HG03520 (cell line): Measurements from ENCODE around the gene SMPD3.

Experiments used
- ATAC-seq: cut with Tn5 transposase; IDR thresholded peaks from one replicate; pipeline ENCODE4 v1.9.1; 2021; ENCODE audit warnings: mild to moderate bottlenecking, moderate library complexity; ENCODE audit not compliant: unreplicated experiment

The SMPD3 gene

DNA sequence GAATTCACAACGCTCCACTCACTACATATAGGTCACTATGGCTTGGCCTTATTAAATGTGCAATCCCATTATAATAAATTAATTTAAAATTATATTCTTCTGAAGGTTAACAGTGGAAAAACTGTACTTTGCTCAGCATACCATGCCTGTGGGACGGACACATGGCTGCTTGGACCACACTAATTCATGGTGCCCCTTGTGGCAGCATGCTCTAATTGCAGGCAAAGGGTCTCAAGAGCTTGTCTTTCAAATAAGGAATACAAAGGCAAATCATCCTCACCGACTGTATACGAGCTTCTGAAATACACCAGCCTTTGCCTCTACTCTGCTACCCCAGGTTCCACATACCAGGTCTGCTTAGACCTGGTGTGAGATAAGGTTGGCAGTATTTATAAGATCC, 11.7 kb downstream of the SMPD3 start:
- ATAC-seq: no peak

- no peak for ATAC-seq
These were observed 13.6 kb downstream of the SMPD3 start for GRCh38 chr16:68434624-68435210.

DNA sequence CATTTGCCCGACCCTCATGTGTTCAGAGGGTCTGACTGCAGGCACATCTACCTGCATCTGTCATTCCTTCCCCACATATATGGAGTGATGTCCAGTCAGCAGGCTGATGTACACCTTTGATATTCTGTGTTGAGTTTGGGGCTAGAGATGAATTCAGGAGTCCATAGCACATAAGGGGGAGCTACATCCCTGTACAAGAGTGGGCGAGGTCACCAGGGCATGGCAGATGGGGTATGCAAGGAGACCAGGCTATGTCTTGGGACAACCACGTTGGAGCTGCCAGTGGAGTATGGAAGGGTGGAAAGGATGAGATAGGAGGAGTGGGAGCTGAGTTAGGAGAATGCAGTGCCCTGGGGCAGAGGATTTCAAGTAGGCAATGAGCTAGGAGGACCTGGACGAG, 15.0 kb downstream of the SMPD3 start:
- ATAC-seq: no peak

GRCh38 chr16:68432701-68433100, 15.6 kb downstream of the SMPD3 start:
- ATAC-seq: no peak

- no peak for ATAC-seq
These were observed 19.0 kb downstream of the SMPD3 start for GRCh38 chr16:68429076-68429854.

- no peak for ATAC-seq
These were observed 20.5 kb downstream of the SMPD3 start for GRCh38 chr16:68427649-68428303.

- no peak for ATAC-seq
These were observed 22.0 kb downstream of the SMPD3 start for GRCh38 chr16:68426347-68426652.

DNA sequence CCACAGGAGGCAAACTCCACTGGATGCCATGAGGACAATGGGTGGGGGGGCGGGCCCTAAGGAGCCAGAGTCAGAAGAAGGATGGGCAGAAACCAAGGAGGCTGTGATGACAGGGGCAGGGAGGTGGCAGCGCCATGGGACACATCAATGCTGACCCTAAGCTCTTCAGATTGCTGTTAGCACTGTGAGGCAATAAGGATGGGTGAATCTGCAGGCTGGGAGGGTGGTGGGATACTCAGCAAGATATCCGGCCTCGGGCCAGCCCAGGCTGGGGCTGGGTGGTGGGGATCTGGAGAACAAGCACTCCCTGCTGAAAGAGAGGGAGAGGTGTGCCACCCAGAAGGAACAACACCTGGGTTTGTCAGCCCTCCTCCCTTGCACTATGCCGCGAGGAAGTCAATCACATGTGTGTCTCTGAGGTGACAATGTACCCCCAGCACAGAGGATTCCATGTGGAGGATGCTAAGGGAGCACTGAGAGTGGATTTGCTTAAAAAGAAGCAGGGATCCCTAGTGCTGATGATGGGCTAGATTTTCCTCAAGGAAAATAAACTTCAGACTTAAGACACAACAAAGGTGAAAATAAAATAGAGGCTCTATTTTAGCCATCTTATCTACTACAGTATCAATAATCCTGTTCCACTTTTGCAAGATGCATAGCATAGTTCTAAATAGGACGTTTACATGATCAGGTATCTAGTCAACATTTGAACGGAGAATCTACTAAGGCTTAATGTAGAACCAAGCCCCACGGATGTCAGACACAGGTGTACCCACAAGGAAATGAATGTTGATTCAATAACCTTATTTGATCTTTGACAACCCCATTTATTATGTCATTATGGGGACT, 22.6 kb downstream of the SMPD3 start:
- ATAC-seq: no peak

GRCh38 chr16:68423771-68424170, 24.5 kb downstream of the SMPD3 start:
- ATAC-seq: no peak

- ATAC-seq: no peak
These were observed 25.8 kb downstream of the SMPD3 start for GRCh38 chr16:68422396-68422960.

- no peak for ATAC-seq
These were observed 27.2 kb downstream of the SMPD3 start for GRCh38 chr16:68421076-68421475.

DNA sequence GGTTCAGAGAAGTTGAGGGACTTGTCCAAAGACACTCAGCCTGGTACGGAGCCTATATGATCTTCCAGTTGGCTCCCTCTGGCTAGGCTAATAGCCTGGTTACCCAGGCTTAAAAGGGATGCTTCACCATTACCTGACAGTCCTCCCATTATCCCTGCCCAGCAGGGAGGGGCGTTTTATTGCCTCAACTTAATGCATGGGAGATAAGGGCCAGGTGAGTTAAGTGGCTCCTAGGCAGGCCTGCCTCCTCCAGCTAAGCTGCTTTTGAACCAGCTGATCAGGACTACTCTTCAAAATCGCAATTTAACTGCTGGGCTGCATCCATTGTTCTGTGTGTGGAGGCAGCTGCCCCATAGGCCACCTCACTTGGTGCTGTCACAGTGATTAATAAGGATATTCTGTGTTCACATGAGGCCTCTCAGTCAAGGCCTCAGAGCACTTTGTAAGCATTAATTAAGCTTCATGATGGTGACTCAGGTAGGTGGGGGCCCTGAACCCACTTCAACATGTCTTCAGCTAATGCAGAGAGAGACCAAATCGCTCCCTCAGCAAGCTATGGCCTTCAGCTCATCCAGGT, 27.9 kb downstream of the SMPD3 start:
- ATAC-seq: no peak

- no peak for ATAC-seq
These were observed 30.5 kb downstream of the SMPD3 start for GRCh38 chr16:68417711-68418301.

DNA sequence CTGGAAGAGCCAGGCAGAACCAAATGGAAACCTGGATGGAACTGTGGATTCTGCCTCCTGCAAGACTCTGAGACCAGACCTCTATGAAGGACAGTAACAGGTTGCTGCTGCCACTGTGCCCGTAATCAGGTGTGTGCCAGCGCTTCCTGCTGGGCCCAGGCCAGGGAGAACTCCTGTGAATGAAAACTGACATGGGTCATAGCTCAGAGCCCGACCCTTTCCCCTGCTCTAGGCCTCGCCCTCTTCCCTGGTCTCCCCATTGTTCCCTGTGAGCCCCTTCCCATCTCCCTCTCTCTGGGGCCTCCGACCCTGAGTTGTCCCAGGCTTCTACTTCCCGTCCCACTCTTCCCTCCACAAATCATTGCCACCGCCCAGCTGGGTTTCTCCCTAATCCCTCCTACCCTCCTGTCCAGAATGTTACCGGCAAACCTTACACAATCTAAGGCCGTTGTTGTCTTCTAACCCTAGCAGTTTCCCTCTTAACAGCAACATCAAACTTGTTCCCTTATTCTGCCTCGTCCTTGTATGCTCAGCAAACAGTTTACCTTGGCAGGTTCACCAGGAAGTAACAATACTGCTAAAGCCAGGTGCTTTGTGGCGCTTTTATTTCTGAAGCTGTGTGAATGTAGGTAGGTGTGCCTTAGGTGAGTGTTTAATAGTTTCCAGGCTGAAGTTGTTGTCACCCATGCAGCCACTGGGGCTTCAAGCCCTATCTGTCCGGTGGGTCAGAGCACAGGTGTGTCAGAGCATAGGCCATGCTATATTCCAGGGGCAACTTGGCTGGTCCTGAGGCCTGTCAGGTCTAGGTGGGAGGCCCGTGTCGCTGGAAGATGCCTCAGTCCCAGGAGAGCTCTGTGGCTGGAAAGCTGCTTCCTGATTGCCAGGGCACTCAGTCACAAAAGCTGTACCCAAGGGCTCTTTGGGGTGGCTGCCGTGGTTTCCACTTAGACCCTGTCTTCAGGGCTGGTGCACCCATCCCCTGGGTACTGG, 32.0 kb downstream of the SMPD3 start:
- ATAC-seq: no peak

DNA sequence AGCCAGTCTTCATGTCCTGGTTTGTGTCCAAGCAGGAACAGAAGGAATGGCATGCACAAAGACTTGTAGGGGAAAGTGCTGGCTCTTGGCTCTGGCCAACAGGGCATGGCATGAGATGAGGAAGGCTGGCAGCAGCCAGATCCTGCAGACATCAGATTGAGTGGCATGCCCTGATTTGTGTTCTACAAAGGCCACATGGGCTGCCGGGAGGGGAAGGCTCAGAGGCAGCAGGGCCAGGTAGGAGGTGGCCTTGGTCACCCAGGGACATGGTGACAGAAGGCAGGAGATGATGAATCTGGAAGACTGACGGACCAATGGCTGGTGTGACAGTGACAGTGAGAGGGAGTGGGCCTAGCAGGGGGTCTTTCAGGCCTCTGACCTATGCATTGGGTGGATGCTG, 33.7 kb downstream of the SMPD3 start:
- no peak for ATAC-seq

- ATAC-seq: no peak
These were observed 36.2 kb downstream of the SMPD3 start for GRCh38 chr16:68412061-68412460.

- ATAC-seq: no peak
These were observed 37.2 kb downstream of the SMPD3 start for GRCh38 chr16:68411086-68411485.

DNA sequence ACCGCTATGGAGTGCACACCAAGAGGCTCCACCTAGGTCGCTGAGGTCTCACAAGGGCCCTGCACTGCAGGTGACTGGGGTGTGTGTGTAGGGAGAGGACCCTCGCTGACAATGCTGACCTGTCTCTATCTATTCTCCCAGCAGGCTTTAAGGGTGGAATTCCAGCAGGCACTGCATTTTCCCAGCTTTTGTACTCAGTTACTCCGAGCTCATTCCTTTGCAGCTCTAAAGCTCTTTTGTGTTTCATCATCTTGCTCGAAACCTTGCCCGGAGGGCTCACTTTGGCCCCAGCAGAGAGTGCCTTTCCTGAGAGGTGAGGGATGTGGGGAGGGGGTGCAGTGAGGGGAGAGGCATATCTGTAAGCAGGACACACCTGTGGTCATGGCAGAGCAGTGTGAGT, 39.3 kb downstream of the SMPD3 start:
- no peak for ATAC-seq

GRCh38 chr16:68408428-68408827, 39.9 kb downstream of the SMPD3 start:
- no peak for ATAC-seq
